HepG2 (cell line): ENCODE results near the gene STN1. TPM values are rescaled to one million over a fixed set of nuclear protein-coding genes. Genes with fewer than 3 reads are reported as not detected.

ENCODE experiments used
- EED ChIP-seq: sonication (generic); formaldehyde crosslinking; IDR thresholded peaks from 2 replicates; pipeline ENCODE4 v1.5.0; 2020; ENCODE audit warnings: mild to moderate bottlenecking, missing genetic modification reagents
- FOXA3 ChIP-seq: IDR thresholded peaks from 2 replicates; pipeline ENCODE4 v1.6.1; 2016; ENCODE audit warnings: missing genetic modification reagents, missing compliant biosample characterization
- MEF2D ChIP-seq: sonication (generic); formaldehyde crosslinking; IDR thresholded peaks from 2 replicates; pipeline ENCODE4 v1.5.1; 2020; ENCODE audit warnings: mild to moderate bottlenecking, missing genetic modification reagents
- REL ChIP-seq: sonication (generic); formaldehyde crosslinking; conservative IDR thresholded peaks from 2 replicates; pipeline ENCODE4 v1.8.0; 2022; ENCODE audit warnings: mild to moderate bottlenecking, missing genetic modification reagents, moderate library complexity
- RXRB ChIP-seq: IDR thresholded peaks from 2 replicates; pipeline ENCODE4 v1.6.1; 2016; ENCODE audit warnings: borderline replicate concordance, missing genetic modification reagents, missing compliant biosample characterization
- SIX4 ChIP-seq: sonication (generic); formaldehyde crosslinking; IDR thresholded peaks from 2 replicates; pipeline ENCODE4 v1.4.0; 2020; ENCODE audit warnings: missing genetic modification reagents
- SOX5 ChIP-seq: IDR thresholded peaks from 2 replicates; pipeline ENCODE4 v1.6.1; 2016; ENCODE audit warnings: borderline replicate concordance
- TBX2 ChIP-seq: sonication (generic); formaldehyde crosslinking; IDR thresholded peaks from 2 replicates; pipeline ENCODE4 v1.5.0; 2020; ENCODE audit warnings: missing genetic modification reagents, mild to moderate bottlenecking, borderline replicate concordance
- ZNF264 ChIP-seq: sonication (generic); formaldehyde crosslinking; IDR thresholded peaks from 2 replicates; pipeline ENCODE4 v1.4.0; 2020; ENCODE audit warnings: missing genetic modification reagents
- ZNF3 ChIP-seq: IDR thresholded peaks from 2 replicates; pipeline ENCODE4 v1.7.0; 2017; ENCODE audit warnings: inconsistent platforms
- ZNF33B ChIP-seq: sonication (generic); formaldehyde crosslinking; IDR thresholded peaks from 2 replicates; pipeline ENCODE4 v1.5.1; 2020; ENCODE audit warnings: mild to moderate bottlenecking, missing genetic modification reagents
- ZNF350 ChIP-seq: sonication (generic); formaldehyde crosslinking; IDR thresholded peaks from 2 replicates; pipeline ENCODE4 v1.4.0; 2020; ENCODE audit warnings: mild to moderate bottlenecking, low read depth, missing genetic modification reagents, borderline replicate concordance
- ZNF501 ChIP-seq: sonication (generic); formaldehyde crosslinking; IDR thresholded peaks from 2 replicates; pipeline ENCODE4 v1.5.1; 2020; ENCODE audit warnings: mild to moderate bottlenecking, moderate library complexity, missing genetic modification reagents
- ZNF614 ChIP-seq: IDR thresholded peaks from 2 replicates; pipeline ENCODE4 v1.6.1; 2018; ENCODE audit warnings: missing biosample characterization, missing genetic modification reagents, inconsistent platforms, borderline replicate concordance
- polyA plus RNA-seq, 8 experiments: library from polyadenylated mRNA; depleted of rRNA in 3 of 8; stranded (reverse) in 7 of 8; unstranded in 1 of 8; fragments of >200 nt; fragmentation: Illumina TruSeq in 4 of 8; extraction: Trizol in 4 of 8; gene quantifications; 2 replicates each; pipeline versions ENCODE4 v1.2.1 to v1.2.3, GENCODE V29; 2011 to 2016; ENCODE audit warnings: low read depth in 4 of 8, missing spikeins in 1 of 8, mixed read lengths in 1 of 8; ENCODE audit not compliant: insufficient read depth in 1 of 8
- total RNA-seq, 5 experiments: library from RNA; depleted of rRNA; stranded (reverse); fragments of >200 nt; fragmentation: Illumina TruSeq; extraction: Trizol; gene quantifications; 2 replicates each; pipeline ENCODE4 v1.2.3, GENCODE V29; 2016; ENCODE audit warnings: low read depth in 1 of 5
- TF ChIP-seq, protein P1 (sequence below): sonication (generic); formaldehyde crosslinking; IDR thresholded peaks from 2 replicates; pipeline ENCODE4 v1.4.0; 2020; ENCODE audit warnings: missing genetic modification reagents
- TF ChIP-seq, protein P2 (sequence below): sonication (generic); formaldehyde crosslinking; IDR thresholded peaks from 2 replicates; pipeline ENCODE4 v1.4.0; 2020; ENCODE audit warnings: missing genetic modification reagents; ENCODE audit errors: not compliant biosample characterization
- TF ChIP-seq, protein P3 (sequence below), 2 experiments: sonication (generic) in 1 of 2; formaldehyde crosslinking in 1 of 2; IDR thresholded peaks; 2 replicates each; pipeline versions ENCODE4 v1.4.0 to v1.6.1; 2018 to 2020; ENCODE audit warnings: missing genetic modification reagents in 2 of 2, borderline replicate concordance in 1 of 2, low read depth in 1 of 2, mild to moderate bottlenecking in 1 of 2, missing biosample characterization in 1 of 2
- TF ChIP-seq, protein P4 (sequence below): sonication (generic); formaldehyde crosslinking; IDR thresholded peaks from 2 replicates; pipeline ENCODE4 v1.4.0; 2020; ENCODE audit warnings: missing genetic modification reagents, borderline replicate concordance
- TF ChIP-seq, protein P5 (sequence below): sonication (generic); formaldehyde crosslinking; IDR thresholded peaks from 2 replicates; pipeline ENCODE4 v1.8.0; 2022; ENCODE audit warnings: missing genetic modification reagents, mild to moderate bottlenecking, borderline replicate concordance
- TF ChIP-seq, protein P6 (sequence below): IDR thresholded peaks from 2 replicates; pipeline ENCODE4 v1.6.1; 2018; ENCODE audit warnings: missing genetic modification reagents

STN1 gene
- total and polyA plus RNA-seq, 2 of the 13 experiments (the other 11 are each of a cell fraction or from before 2014, with no cell fraction given), result 17.6 to 22.7 TPM

DNA sequence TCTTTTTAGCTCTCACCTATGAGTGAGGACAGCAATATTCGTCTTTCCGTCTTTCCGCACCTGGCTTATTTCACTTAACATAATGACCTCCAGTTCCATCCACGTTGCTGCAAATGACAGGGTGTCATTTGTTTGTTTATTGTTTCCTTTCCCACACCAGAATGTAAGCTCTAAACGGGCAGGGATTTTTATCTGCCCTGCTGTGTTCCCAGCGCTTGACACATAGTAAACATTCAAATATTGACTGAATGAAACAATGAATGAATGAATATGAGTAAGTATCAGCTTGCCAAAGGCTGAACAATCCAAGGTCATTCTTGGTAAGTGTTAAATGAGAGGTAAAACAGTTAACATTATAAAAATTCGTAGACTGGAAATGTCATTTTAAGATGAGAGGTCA is 75.4 kb downstream of the STN1 start (continued):
- TF ChIP-seq, protein P1, sequence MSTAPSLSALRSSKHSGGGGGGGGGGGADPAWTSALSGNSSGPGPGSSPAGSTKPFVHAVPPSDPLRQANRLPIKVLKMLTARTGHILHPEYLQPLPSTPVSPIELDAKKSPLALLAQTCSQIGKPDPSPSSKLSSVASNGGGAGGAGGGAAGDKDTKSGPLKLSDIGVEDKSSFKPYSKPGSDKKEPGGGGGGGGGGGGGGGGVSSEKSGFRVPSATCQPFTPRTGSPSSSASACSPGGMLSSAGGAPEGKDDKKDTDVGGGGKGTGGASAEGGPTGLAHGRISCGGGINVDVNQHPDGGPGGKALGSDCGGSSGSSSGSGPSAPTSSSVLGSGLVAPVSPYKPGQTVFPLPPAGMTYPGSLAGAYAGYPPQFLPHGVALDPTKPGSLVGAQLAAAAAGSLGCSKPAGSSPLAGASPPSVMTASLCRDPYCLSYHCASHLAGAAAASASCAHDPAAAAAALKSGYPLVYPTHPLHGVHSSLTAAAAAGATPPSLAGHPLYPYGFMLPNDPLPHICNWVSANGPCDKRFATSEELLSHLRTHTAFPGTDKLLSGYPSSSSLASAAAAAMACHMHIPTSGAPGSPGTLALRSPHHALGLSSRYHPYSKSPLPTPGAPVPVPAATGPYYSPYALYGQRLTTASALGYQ (CRISPR knock-in tag), result 0 out of 2 replicates have a peak, but pooled peaks have one; percentile 30
- no peak for TF ChIP-seq ZNF3 (CRISPR knock-in tag)
- TF ChIP-seq TBX2 (CRISPR knock-in tag), result peak; percentile 30; the same call in 1 of the 2 replicates
- TF ChIP-seq EED (CRISPR knock-in tag), result no peak
- TF ChIP-seq RXRB (CRISPR knock-in tag), result 0 out of 2 replicates have a peak, but pooled peaks have one; percentile 22
- TF ChIP-seq ZNF501, result no peak
- TF ChIP-seq ZNF350 (CRISPR knock-in tag), result no peak
- TF ChIP-seq, protein P2, sequence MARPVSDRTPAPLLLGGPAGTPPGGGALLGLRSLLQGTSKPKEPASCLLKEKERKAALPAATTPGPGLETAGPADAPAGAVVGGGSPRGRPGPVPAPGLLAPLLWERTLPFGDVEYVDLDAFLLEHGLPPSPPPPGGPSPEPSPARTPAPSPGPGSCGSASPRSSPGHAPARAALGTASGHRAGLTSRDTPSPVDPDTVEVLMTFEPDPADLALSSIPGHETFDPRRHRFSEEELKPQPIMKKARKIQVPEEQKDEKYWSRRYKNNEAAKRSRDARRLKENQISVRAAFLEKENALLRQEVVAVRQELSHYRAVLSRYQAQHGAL (CRISPR knock-in tag), result no peak
- TF ChIP-seq MEF2D, result no peak
- TF ChIP-seq ZNF614 (CRISPR knock-in tag), result no peak
- TF ChIP-seq ZNF33B (CRISPR knock-in tag), result no peak
- TF ChIP-seq, protein P3, sequence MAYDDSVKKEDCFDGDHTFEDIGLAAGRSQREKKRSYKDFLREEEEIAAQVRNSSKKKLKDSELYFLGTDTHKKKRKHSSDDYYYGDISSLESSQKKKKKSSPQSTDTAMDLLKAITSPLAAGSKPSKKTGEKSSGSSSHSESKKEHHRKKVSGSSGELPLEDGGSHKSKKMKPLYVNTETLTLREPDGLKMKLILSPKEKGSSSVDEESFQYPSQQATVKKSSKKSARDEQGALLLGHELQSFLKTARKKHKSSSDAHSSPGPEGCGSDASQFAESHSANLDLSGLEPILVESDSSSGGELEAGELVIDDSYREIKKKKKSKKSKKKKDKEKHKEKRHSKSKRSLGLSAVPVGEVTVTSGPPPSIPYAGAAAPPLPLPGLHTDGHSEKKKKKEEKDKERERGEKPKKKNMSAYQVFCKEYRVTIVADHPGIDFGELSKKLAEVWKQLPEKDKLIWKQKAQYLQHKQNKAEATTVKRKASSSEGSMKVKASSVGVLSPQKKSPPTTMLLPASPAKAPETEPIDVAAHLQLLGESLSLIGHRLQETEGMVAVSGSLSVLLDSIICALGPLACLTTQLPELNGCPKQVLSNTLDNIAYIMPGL (CRISPR knock-in tag; IDR thresholded peaks at IDR 0.05; ENCODE audit: borderline replicate concordance in 1 of 2, low read depth in 1 of 2), result no peak
- TF ChIP-seq, protein P4, sequence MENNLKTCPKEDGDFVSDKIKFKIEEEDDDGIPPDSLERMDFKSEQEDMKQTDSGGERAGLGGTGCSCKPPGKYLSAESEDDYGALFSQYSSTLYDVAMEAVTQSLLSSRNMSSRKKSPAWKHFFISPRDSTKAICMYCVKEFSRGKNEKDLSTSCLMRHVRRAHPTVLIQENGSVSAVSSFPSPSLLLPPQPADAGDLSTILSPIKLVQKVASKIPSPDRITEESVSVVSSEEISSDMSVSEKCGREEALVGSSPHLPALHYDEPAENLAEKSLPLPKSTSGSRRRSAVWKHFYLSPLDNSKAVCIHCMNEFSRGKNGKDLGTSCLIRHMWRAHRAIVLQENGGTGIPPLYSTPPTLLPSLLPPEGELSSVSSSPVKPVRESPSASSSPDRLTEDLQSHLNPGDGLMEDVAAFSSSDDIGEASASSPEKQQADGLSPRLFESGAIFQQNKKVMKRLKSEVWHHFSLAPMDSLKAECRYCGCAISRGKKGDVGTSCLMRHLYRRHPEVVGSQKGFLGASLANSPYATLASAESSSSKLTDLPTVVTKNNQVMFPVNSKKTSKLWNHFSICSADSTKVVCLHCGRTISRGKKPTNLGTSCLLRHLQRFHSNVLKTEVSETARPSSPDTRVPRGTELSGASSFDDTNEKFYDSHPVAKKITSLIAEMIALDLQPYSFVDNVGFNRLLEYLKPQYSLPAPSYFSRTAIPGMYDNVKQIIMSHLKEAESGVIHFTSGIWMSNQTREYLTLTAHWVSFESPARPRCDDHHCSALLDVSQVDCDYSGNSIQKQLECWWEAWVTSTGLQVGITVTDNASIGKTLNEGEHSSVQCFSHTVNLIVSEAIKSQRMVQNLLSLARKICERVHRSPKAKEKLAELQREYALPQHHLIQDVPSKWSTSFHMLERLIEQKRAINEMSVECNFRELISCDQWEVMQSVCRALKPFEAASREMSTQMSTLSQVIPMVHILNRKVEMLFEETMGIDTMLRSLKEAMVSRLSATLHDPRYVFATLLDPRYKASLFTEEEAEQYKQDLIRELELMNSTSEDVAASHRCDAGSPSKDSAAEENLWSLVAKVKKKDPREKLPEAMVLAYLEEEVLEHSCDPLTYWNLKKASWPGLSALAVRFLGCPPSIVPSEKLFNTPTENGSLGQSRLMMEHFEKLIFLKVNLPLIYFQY (CRISPR knock-in tag), result no peak
- TF ChIP-seq FOXA3 (CRISPR knock-in tag), result peak; percentile 79
- no peak for TF ChIP-seq SIX4 (CRISPR knock-in tag)
- TF ChIP-seq, protein P5, sequence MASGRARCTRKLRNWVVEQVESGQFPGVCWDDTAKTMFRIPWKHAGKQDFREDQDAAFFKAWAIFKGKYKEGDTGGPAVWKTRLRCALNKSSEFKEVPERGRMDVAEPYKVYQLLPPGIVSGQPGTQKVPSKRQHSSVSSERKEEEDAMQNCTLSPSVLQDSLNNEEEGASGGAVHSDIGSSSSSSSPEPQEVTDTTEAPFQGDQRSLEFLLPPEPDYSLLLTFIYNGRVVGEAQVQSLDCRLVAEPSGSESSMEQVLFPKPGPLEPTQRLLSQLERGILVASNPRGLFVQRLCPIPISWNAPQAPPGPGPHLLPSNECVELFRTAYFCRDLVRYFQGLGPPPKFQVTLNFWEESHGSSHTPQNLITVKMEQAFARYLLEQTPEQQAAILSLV (CRISPR knock-in tag), result no peak
- no peak for TF ChIP-seq ZNF264 (CRISPR knock-in tag)
- TF ChIP-seq SOX5, result peak; percentile 74; the same call in 1 of the 2 replicates
- TF ChIP-seq, protein P6, sequence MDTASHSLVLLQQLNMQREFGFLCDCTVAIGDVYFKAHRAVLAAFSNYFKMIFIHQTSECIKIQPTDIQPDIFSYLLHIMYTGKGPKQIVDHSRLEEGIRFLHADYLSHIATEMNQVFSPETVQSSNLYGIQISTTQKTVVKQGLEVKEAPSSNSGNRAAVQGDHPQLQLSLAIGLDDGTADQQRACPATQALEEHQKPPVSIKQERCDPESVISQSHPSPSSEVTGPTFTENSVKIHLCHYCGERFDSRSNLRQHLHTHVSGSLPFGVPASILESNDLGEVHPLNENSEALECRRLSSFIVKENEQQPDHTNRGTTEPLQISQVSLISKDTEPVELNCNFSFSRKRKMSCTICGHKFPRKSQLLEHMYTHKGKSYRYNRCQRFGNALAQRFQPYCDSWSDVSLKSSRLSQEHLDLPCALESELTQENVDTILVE (CRISPR knock-in tag), result 0 out of 2 replicates have a peak, but pooled peaks have one; percentile 23
- no peak for TF ChIP-seq REL (CRISPR knock-in tag)
